WTC11 (cell line): ENCODE results near the gene SLC19A1. TPM values are rescaled to one million over a fixed set of nuclear protein-coding genes. Genes with fewer than 3 reads are reported as not detected.

Experiments used
- ATAC-seq: fragments of 200-7000 bp; cut with Tn5 transposase; 2 replicates; pipeline ENCODE4 v1.10.0; 2021; ENCODE audit warnings: mild to moderate bottlenecking, moderate library complexity
- CTCF ChIA-PET: fragments of 300-600 bp; sonication (Branson Sonifier 250); formaldehyde crosslinking; loops from one replicate; lab custom pipeline; 2021; ENCODE audit warnings: antibody characterized with exemption; lab: Charles Lee
- POLR2A ChIA-PET: fragments of 350-600 bp; sonication (Branson Sonifier 250); formaldehyde crosslinking; loops from one replicate; lab custom pipeline; 2021; ENCODE audit warnings: antibody characterized with exemption; lab: Charles Lee
- DNase-seq: peaks from one replicate; pipeline ENCODE4 v3.0.0; 2021; ENCODE audit warnings: low spot score
- H3K27ac Mint-ChIP-seq: 2 replicates; pipeline ENCODE4 v1.8.0; 2021; ENCODE audit warnings: mixed read lengths
- H3K27me3 Mint-ChIP-seq: 2 replicates; pipeline ENCODE4 v1.8.0; 2021; ENCODE audit warnings: low read depth, mild to moderate bottlenecking, moderate library complexity, mixed read lengths
- H3K36me3 Mint-ChIP-seq: 2 replicates; pipeline ENCODE4 v1.8.0; 2021; ENCODE audit warnings: mixed read lengths
- H3K4me1 Mint-ChIP-seq: 2 replicates; pipeline ENCODE4 v1.8.0; 2022; ENCODE audit warnings: mixed read lengths
- H3K4me3 Mint-ChIP-seq: 2 replicates; pipeline ENCODE4 v1.8.0; 2021; ENCODE audit warnings: mild to moderate bottlenecking, moderate library complexity, mixed read lengths
- H3K9me3 Mint-ChIP-seq: 2 replicates; pipeline ENCODE4 v1.8.0; 2021; ENCODE audit warnings: mixed read lengths
- CREM ChIP-seq: sonication (generic); formaldehyde crosslinking; IDR thresholded peaks from 2 replicates; pipeline ENCODE4 v1.8.1; 2022; ENCODE audit warnings: mild to moderate bottlenecking, missing genetic modification reagents, moderate library complexity
- FOXK1 ChIP-seq: sonication (generic); formaldehyde crosslinking; IDR thresholded peaks from 2 replicates; pipeline ENCODE4 v1.8.0; 2022; ENCODE audit warnings: mild to moderate bottlenecking, moderate library complexity, missing genetic modification reagents
- FOXP1 ChIP-seq: sonication (generic); formaldehyde crosslinking; IDR thresholded peaks from 2 replicates; pipeline ENCODE4 v1.8.0; 2022; ENCODE audit warnings: missing genetic modification reagents, mild to moderate bottlenecking, moderate library complexity, borderline replicate concordance
- FOXP4 ChIP-seq: sonication (generic); formaldehyde crosslinking; IDR thresholded peaks from 2 replicates; pipeline ENCODE4 v1.8.0; 2022; ENCODE audit warnings: mild to moderate bottlenecking, missing genetic modification reagents
- HMGA2 ChIP-seq: fragments of 250-450 bp; sonication (Bioruptor Pico); IDR thresholded peaks from 2 replicates; pipeline ENCODE4 v1.4.0; 2021; ENCODE audit warnings: mild to moderate bottlenecking, moderate library complexity
- HMGXB4 ChIP-seq: sonication (generic); formaldehyde crosslinking; IDR thresholded peaks from 2 replicates; pipeline ENCODE4 v1.8.1; 2023; ENCODE audit warnings: mild to moderate bottlenecking, moderate library complexity, missing genetic modification reagents
- MAX ChIP-seq: sonication (generic); formaldehyde crosslinking; IDR thresholded peaks from 2 replicates; pipeline ENCODE4 v1.8.0; 2022; ENCODE audit warnings: mild to moderate bottlenecking, missing genetic modification reagents
- MYBL2 ChIP-seq: sonication (generic); formaldehyde crosslinking; IDR thresholded peaks from 2 replicates; pipeline ENCODE4 v1.8.1; 2023; ENCODE audit warnings: mild to moderate bottlenecking, moderate library complexity, missing genetic modification reagents
- NFE2L1 ChIP-seq: sonication (generic); formaldehyde crosslinking; IDR thresholded peaks from 2 replicates; pipeline ENCODE4 v1.8.1; 2023; ENCODE audit warnings: missing genetic modification reagents
- SMAD3 ChIP-seq: sonication (generic); formaldehyde crosslinking; IDR thresholded peaks from 2 replicates; pipeline ENCODE4 v1.8.0; 2022; ENCODE audit warnings: missing genetic modification reagents, mild to moderate bottlenecking, borderline replicate concordance
- TCF7 ChIP-seq: sonication (generic); formaldehyde crosslinking; IDR thresholded peaks from 2 replicates; pipeline ENCODE4 v1.8.0; 2022; ENCODE audit warnings: mild to moderate bottlenecking, low read depth, missing genetic modification reagents, moderate library complexity
- USF1 ChIP-seq: sonication (generic); formaldehyde crosslinking; IDR thresholded peaks from 2 replicates; pipeline ENCODE4 v1.8.0; 2022; ENCODE audit warnings: mild to moderate bottlenecking, missing genetic modification reagents
- USF2 ChIP-seq: sonication (generic); formaldehyde crosslinking; IDR thresholded peaks from 2 replicates; pipeline ENCODE4 v1.8.1; 2023; ENCODE audit warnings: mild to moderate bottlenecking, missing genetic modification reagents, moderate library complexity
- ZNF671 ChIP-seq: fragments of 250-450 bp; sonication (Bioruptor Pico); IDR thresholded peaks from 2 replicates; pipeline ENCODE4 v1.8.0; 2021; ENCODE audit warnings: mild to moderate bottlenecking
- total RNA-seq: library from RNA; stranded (reverse); gene quantifications from 3 replicates; pipeline ENCODE4 v1.2.3, GENCODE V29; 2021
- TF ChIP-seq, protein P1 (sequence below): sonication (generic); formaldehyde crosslinking; IDR thresholded peaks from 2 replicates; pipeline ENCODE4 v1.8.0; 2022; ENCODE audit warnings: missing genetic modification reagents
- TF ChIP-seq, protein P2 (sequence below): sonication (generic); formaldehyde crosslinking; IDR thresholded peaks from 2 replicates; pipeline ENCODE4 v1.8.0; 2023; ENCODE audit warnings: missing genetic modification reagents

The SLC19A1 gene
- total RNA-seq, 1 experiment from 2014 or later: 29.8 TPM

DNA sequence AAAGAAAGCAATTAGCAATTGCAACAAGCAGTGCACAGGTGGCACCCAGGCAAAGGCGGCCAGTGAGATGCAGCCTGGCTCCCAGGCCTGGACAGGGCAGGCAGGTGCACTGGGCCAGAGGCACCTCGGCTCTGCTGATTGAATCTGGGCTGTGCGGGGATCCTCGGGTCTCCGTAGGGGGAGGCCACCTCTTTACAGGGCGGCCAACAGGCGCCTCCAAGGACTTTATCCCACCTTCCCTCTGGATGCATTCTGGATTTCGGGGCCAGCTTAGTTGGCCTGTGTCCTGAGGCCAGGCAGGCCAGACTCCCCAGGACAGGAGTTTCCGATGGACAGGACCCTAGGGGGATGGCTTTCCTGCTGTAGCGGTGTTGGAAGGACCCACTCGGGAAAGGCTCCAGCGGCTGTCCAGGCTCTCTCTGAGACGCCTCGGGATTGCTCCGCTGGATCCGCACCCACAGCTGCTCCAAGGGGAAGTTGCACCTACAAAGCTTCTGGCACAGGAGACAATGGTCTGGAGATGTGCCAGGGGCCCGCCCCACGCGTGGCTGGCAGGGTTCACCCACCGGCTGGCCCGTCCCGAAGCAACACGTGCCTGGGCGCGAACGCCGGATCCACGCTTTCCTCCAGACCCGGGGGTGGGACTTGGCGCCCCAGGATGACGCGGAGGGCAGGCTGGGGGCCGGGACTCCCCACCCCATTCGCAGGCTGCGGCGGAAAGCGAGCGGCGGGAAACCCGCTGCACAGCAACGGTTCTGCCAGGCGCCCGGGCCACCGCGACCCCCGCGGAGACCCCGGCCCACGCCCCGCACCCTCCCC lies 810 bp downstream of the SLC19A1 start:
- Mint-ChIP-seq H3K36me3 (0 out of 2 replicates have a peak, but pooled peaks cover 3% of the 10 kb centered on the region), H3K9me3 (no peaks in the 10 kb centered on the region), H3K27ac (no peak overlapping the region), H3K4me3 (peak overlapping the region; percentile 64), H3K4me1 (peaks cover 7% of the 10 kb centered on the region; the same call in 1 of the 2 replicates), H3K27me3 (peaks cover 1% of the 10 kb centered on the region)
- peak; percentile 21 for ATAC-seq
- CTCF ChIA-PET: interaction anchor here (1.0 kb wide), 1 partner anchor 279 kb away, joined by 5 read pairs; no protein-coding TSS in a partner anchor
- peak; percentile 25 for DNase-seq
- no peak for TF ChIP-seq ZNF671 (CRISPR knock-in tag)
- TF ChIP-seq HMGA2 (CRISPR knock-in tag): no peak
- TF ChIP-seq, protein P1, sequence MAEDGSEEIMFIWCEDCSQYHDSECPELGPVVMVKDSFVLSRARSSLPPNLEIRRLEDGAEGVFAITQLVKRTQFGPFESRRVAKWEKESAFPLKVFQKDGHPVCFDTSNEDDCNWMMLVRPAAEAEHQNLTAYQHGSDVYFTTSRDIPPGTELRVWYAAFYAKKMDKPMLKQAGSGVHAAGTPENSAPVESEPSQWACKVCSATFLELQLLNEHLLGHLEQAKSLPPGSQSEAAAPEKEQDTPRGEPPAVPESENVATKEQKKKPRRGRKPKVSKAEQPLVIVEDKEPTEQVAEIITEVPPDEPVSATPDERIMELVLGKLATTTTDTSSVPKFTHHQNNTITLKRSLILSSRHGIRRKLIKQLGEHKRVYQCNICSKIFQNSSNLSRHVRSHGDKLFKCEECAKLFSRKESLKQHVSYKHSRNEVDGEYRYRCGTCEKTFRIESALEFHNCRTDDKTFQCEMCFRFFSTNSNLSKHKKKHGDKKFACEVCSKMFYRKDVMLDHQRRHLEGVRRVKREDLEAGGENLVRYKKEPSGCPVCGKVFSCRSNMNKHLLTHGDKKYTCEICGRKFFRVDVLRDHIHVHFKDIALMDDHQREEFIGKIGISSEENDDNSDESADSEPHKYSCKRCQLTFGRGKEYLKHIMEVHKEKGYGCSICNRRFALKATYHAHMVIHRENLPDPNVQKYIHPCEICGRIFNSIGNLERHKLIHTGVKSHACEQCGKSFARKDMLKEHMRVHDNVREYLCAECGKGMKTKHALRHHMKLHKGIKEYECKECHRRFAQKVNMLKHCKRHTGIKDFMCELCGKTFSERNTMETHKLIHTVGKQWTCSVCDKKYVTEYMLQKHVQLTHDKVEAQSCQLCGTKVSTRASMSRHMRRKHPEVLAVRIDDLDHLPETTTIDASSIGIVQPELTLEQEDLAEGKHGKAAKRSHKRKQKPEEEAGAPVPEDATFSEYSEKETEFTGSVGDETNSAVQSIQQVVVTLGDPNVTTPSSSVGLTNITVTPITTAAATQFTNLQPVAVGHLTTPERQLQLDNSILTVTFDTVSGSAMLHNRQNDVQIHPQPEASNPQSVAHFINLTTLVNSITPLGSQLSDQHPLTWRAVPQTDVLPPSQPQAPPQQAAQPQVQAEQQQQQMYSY (CRISPR knock-in tag): peak; percentile 92
- TF ChIP-seq MYBL2: peak; percentile 64; the same call in 1 of the 2 replicates
- TF ChIP-seq FOXK1 (CRISPR knock-in tag): 0 out of 2 replicates have a peak, but pooled peaks have one; percentile 52
- TF ChIP-seq FOXP4 (CRISPR knock-in tag): no peak
- no peak for TF ChIP-seq SMAD3 (CRISPR knock-in tag)
- TF ChIP-seq CREM: 0 out of 2 replicates have a peak, but pooled peaks have one; percentile 18
- TF ChIP-seq NFE2L1 (CRISPR knock-in tag): no peak; the same call in 1 of the 2 replicates
- peak; percentile 94 for TF ChIP-seq MAX (CRISPR knock-in tag)
- no peak for TF ChIP-seq HMGXB4 (CRISPR knock-in tag)
- TF ChIP-seq FOXP1 (CRISPR knock-in tag): peak; percentile 32; the same call in 1 of the 2 replicates
- TF ChIP-seq USF1 (CRISPR knock-in tag): peak; percentile 37; the same call in 1 of the 2 replicates
- peak; percentile 54; the same call in 1 of the 2 replicates for TF ChIP-seq USF2 (CRISPR knock-in tag)
- TF ChIP-seq TCF7 (CRISPR knock-in tag): no peak
- TF ChIP-seq, protein P2, sequence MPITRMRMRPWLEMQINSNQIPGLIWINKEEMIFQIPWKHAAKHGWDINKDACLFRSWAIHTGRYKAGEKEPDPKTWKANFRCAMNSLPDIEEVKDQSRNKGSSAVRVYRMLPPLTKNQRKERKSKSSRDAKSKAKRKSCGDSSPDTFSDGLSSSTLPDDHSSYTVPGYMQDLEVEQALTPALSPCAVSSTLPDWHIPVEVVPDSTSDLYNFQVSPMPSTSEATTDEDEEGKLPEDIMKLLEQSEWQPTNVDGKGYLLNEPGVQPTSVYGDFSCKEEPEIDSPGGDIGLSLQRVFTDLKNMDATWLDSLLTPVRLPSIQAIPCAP: 0 out of 2 replicates have a peak, but pooled peaks have one; percentile 38
- POLR2A ChIA-PET: no interaction called here
